ENCODE measurements around the gene CUL2. TPM values are rescaled to one million over a fixed set of nuclear protein-coding genes. Genes with fewer than 3 reads are reported as not detected.
A peak's percentile ranks its signal among the peaks of the same experiment; 100 is the strongest.

Gene CUL2
- total RNA-seq, 4 donors from 2014 or later, result 12.7 to 21.2 (median 19.5) TPM

DNA sequence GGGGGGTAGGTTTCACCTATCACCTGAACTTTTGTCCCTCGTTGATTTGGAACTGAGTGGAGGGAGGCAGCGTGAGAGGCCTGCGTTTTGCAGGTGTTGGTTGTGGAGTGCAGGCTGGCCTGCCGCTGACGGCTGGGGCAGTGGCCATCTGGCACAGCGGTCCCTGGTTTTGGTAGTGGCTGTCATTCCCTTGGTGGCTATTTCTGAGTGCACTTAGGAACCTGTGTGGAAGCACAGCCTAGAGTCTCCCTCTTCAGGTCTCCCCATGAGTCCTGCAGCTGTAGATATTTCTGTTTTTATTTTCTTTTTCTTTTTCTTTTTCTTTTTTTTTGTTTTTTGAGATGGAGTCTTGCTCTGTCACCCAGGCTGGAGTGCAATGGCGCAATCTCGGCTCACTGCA is 129.2 kb downstream of the CUL2 start:
- whole genome bisulfite sequencing, 2 donors, result 92 to 95% methylated on average over 5 to 8 of the region's 8 CpGs
- DNase-seq, result no peak

DNA sequence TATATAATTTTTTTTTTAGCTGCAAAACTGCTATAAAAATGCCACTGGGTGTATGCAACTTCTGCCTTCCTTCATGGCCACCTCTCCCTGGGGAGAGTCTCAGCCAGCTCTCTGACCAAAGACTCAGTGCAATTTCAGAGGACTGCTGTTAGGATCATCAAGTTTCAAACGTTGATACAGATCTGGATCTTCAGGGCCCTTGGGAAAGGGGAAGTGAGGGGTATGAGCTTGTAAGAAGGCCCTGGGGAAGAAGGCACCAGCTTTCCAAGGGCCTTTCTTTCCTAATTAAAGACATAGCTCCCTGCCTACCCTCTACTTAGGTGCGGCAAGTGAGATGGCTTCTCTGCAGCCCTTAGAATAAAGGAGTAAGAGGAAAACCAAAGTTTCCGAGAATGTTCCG is 130.4 kb downstream of the CUL2 start:
- intact Hi-C loops (cut with DNase I), result no loop called here
- TF ChIP-seq POLR2A (IDR thresholded peaks at IDR 0.05), result no peak
- TF ChIP-seq, protein P1, sequence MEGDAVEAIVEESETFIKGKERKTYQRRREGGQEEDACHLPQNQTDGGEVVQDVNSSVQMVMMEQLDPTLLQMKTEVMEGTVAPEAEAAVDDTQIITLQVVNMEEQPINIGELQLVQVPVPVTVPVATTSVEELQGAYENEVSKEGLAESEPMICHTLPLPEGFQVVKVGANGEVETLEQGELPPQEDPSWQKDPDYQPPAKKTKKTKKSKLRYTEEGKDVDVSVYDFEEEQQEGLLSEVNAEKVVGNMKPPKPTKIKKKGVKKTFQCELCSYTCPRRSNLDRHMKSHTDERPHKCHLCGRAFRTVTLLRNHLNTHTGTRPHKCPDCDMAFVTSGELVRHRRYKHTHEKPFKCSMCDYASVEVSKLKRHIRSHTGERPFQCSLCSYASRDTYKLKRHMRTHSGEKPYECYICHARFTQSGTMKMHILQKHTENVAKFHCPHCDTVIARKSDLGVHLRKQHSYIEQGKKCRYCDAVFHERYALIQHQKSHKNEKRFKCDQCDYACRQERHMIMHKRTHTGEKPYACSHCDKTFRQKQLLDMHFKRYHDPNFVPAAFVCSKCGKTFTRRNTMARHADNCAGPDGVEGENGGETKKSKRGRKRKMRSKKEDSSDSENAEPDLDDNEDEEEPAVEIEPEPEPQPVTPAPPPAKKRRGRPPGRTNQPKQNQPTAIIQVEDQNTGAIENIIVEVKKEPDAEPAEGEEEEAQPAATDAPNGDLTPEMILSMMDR (IDR thresholded peaks at IDR 0.05), result no peak
- no peak for DNase-seq
- no peak overlapping the region for H3K4me3 ChIP-seq
- no peaks in the 10 kb centered on the region for H3K9me3 ChIP-seq
- H3K4me1 ChIP-seq, result peaks cover 5 to 19% (median 11%) of the 10 kb centered on the region in 3 donors
- H3K27me3 ChIP-seq, result no peaks in the 10 kb centered on the region
- H3K36me3 ChIP-seq, result no peaks in the 10 kb centered on the region
- whole genome bisulfite sequencing, 2 donors, result 73 to 74% methylated on average over 4 of the region's 4 CpGs
- H3K27ac ChIP-seq, result no peak overlapping the region

More for the DNA sequence above, 129.2 kb downstream of the CUL2 start:
- intact Hi-C loops (cut with DNase I), result no loop called here
- TF ChIP-seq, protein P1 (IDR thresholded peaks at IDR 0.05), result peak in 3 of 6 experiments; percentile 6 to 24 (median 20)
- TF ChIP-seq POLR2A (IDR thresholded peaks at IDR 0.05), result no peak
- Histone ChIP-seq H3K27me3 (no peaks in the 10 kb centered on the region), H3K9me3 (no peaks in the 10 kb centered on the region), H3K4me1 (peaks cover 0 to 7% (median 0%) of the 10 kb centered on the region in 3 donors), H3K27ac (no peak overlapping the region), H3K4me3 (no peak overlapping the region), H3K36me3 (no peaks in the 10 kb centered on the region)

DNA sequence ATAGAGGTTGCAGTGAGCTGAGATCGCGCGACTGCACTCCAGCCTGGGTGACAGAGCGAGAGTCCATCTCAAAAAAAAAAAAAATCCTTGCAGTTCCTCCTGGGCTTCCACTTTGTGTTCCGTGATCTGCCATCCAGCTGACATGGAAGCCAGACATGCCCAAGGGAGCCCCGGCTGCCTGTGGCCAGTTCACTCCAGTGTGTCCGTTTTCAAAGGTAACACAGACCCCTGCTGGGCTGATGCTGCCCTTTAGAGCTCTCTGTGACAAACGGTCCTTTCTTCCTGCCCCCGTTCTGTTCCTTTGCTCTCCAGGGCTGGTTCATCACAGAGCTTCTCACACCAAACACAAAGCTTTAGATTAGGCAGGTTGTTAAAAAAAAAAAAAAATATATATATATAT is 130.8 kb downstream of the CUL2 start:
- DNase-seq, result no peak
- H3K4me1 ChIP-seq, result peaks cover 10 to 23% (median 13%) of the 10 kb centered on the region in 3 donors
- no peaks in the 10 kb centered on the region for H3K27me3 ChIP-seq
- intact Hi-C loops (cut with DNase I), result no loop called here
- H3K4me3 ChIP-seq, result no peak overlapping the region
- H3K36me3 ChIP-seq, result no peaks in the 10 kb centered on the region
- 60 to 78% methylated on average over 5 to 9 of the region's 9 CpGs for WGBS, 2 donors
- H3K9me3 ChIP-seq, result no peaks in the 10 kb centered on the region
- TF ChIP-seq, protein P1 (IDR thresholded peaks at IDR 0.05), result no peak
- no peak overlapping the region for H3K27ac ChIP-seq

Small RNA genes lying within 50 kb of the gene (small RNA-seq; reads per million reads assigned to genes)
- 0 reads per million in 4 donors for gene MIR3611
- gene RNU7-77P, result 0 reads per million in 4 donors

Other genes with a start within 250 kb of the CUL2 start
- 10 to 100 TPM; 19.4 to 23.8 (median 21.6) TPM for gene CREM, start 36.5 kb upstream of the CUL2 start, total RNA-seq
- gene CCNY, start 246.2 kb upstream of the CUL2 start, total RNA-seq, result 10 to 100 TPM; 24.1 to 41.5 (median 30.4) TPM

Data from esophagus squamous epithelium (tissue), 5 donors.